SU-DHL-6 (cell line): ENCODE measurements around the gene WDR48.

ENCODE experiments used
- H2AFZ ChIP-seq: fragments of 200-600 bp; sonication (generic); 2 replicates; pipeline ENCODE4 v1.6.1; 2014; ENCODE audit warnings: low read depth, mild to moderate bottlenecking, moderate library complexity, mixed read lengths, antibody characterized with exemption, low read length; ENCODE audit not compliant: severe bottlenecking
- H3F3A ChIP-seq: fragments of 200-600 bp; shearing (Covaris generic); 2 replicates; pipeline ENCODE4 v1.6.0; 2016; ENCODE audit warnings: antibody characterized with exemption, mild to moderate bottlenecking; ENCODE audit not compliant: insufficient read depth
- H3K27ac ChIP-seq: fragments of 200-600 bp; sonication (generic); 2 replicates; pipeline ENCODE4 v1.5.1; 2016; ENCODE audit warnings: low read depth, mild to moderate bottlenecking, low read length, moderate library complexity, mixed read lengths
- H3K27me3 ChIP-seq: fragments of 200-600 bp; sonication (generic), shearing (Covaris generic); 2 replicates; pipeline ENCODE4 v1.6.0; 2014; ENCODE audit warnings: mild to moderate bottlenecking, low read length
- H3K36me3 ChIP-seq: fragments of 200-600 bp; sonication (generic); 2 replicates; pipeline ENCODE4 v1.6.1; 2014; ENCODE audit warnings: mild to moderate bottlenecking, low read length, mixed read lengths
- H3K4me2 ChIP-seq: fragments of 300-600, 200-600 bp; shearing (Covaris generic), sonication (generic); 2 replicates; pipeline ENCODE4 v1.6.0; 2014; ENCODE audit warnings: low read length, low read depth, mild to moderate bottlenecking; ENCODE audit not compliant: poor library complexity, severe bottlenecking
- H3K4me3 ChIP-seq: fragments of 200-600 bp; sonication (generic); 2 replicates; pipeline ENCODE4 v1.5.1; 2014; ENCODE audit warnings: antibody characterized with exemption, low read length, mild to moderate bottlenecking, mixed read lengths; ENCODE audit not compliant: insufficient read depth, poor library complexity, severe bottlenecking
- H3K79me2 ChIP-seq: fragments of 200-600 bp; sonication (generic); 2 replicates; pipeline ENCODE4 v1.6.1; 2014; ENCODE audit warnings: mild to moderate bottlenecking, low read length, moderate library complexity; ENCODE audit not compliant: insufficient read depth
- H3K9ac ChIP-seq: fragments of 200-600 bp; sonication (generic); 2 replicates; pipeline ENCODE4 v1.7.0; 2014; ENCODE audit warnings: mild to moderate bottlenecking, low read length
- H3K9me2 ChIP-seq: fragments of 200-600 bp; sonication (generic); replicated peaks from 2 replicates; pipeline ENCODE4 v1.6.1; 2014; ENCODE audit warnings: low read length; ENCODE audit not compliant: insufficient read depth
- H3K9me3 ChIP-seq: fragments of 200-600 bp; sonication (generic); 2 replicates; pipeline ENCODE4 v1.6.1; 2014; ENCODE audit warnings: low read length, mixed read lengths; ENCODE audit not compliant: insufficient read depth
- H4K20me1 ChIP-seq: fragments of 200-600 bp; sonication (generic); 2 replicates; pipeline ENCODE4 v1.6.1; 2014; ENCODE audit warnings: low read depth, mild to moderate bottlenecking, antibody characterized with exemption, low read length, moderate library complexity, mixed read lengths
- CTCF ChIP-seq: fragments of 200-600 bp; sonication (generic); IDR thresholded peaks from one replicate; pipeline ENCODE4 v1.5.1; 2017; ENCODE audit warnings: antibody characterized with exemption, mild to moderate bottlenecking, low read length, moderate library complexity; ENCODE audit not compliant: insufficient read depth, poor library complexity, severe bottlenecking
- EZH2phosphoT487 ChIP-seq: fragments of 200-600 bp; sonication (generic), shearing (Covaris generic); conservative IDR thresholded peaks from 2 replicates; pipeline ENCODE4 v1.6.1; 2018; ENCODE audit warnings: mild to moderate bottlenecking, antibody characterized with exemption, low read length, moderate library complexity, mixed read lengths

The WDR48 gene

DNA sequence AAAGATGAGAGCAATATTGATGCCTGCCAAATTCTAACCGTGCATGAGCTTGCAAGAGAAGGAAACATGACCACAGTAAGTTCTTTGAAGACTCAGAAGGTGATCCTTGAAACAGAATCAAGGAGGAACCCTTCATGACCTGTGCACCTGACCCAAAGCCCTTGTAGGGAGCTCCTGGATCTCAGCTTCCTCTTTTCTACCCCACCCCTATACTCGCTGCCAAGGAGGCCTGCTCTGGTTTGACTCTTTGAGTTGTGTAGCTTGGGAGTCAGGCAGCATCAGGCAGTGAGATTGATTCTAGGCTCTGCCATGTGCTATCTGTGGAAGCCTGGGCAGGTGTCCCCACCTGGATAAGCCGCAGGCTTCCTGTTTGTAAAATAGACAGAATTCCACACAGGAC is 66.3 kb downstream of the WDR48 start:
- Histone ChIP-seq H3K9me2 (no peaks in the 10 kb centered on the region), H3K79me2 (no peaks in the 10 kb centered on the region), H3K9me3 (no peaks in the 10 kb centered on the region), H3K36me3 (no peaks in the 10 kb centered on the region), H3F3A (no peaks in the 10 kb centered on the region), H3K4me2 (no peak overlapping the region), H3K9ac (no peak overlapping the region), H2AFZ (no peak overlapping the region), H3K4me3 (no peak overlapping the region), H4K20me1 (no peaks in the 10 kb centered on the region), H3K27me3 (no peaks in the 10 kb centered on the region), H3K27ac (no peak overlapping the region)
- TF ChIP-seq EZH2phosphoT487 (no peak), CTCF (no peak)

DNA sequence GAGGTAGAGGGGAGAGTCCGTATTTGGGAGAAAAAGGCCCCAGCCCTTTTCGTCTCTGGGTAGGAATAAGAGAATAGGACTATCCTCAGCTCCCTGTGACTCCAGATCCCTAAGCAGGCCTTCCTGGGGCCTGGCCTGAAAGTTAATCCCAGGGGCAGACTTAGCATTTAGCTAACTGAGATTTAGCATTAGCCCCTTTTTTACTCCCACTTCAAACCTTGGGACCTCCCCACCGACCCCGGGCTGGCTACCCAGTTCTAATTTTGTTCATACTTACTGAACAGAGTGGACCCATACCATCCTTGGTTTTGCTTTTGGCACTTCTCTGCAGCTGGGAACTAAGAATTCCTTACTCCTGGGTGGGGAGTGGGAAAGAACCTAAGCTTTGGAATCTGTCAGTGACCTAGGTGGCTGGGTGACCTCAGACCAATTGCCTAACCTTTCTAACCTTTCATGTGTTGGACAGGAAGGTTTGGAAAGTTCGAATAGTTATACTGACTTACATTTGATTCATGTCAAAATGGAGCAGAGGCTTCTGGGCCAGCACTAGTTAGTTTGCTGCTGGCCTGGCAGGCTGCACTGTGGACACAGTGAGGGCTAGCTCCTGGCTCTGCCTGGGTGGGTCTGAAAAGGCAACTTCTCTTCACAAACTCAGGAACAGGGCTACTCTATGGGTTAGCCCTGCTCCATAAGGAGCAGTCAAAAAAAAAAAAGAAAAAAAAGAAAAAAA is 67.3 kb downstream of the WDR48 start:
- no peak overlapping the region for H3K9ac ChIP-seq
- no peaks in the 10 kb centered on the region for H3K36me3 ChIP-seq
- no peaks in the 10 kb centered on the region for H3K9me3 ChIP-seq
- H3K9me2 ChIP-seq, result no peaks in the 10 kb centered on the region
- no peaks in the 10 kb centered on the region for H4K20me1 ChIP-seq
- H3K27ac ChIP-seq, result no peak overlapping the region
- H3K4me2 ChIP-seq, result no peak overlapping the region
- H3K79me2 ChIP-seq, result no peaks in the 10 kb centered on the region
- no peak overlapping the region for H2AFZ ChIP-seq
- TF ChIP-seq EZH2phosphoT487 (no peak), CTCF (no peak)
- no peaks in the 10 kb centered on the region for H3K27me3 ChIP-seq
- no peak overlapping the region for H3K4me3 ChIP-seq
- H3F3A ChIP-seq, result no peaks in the 10 kb centered on the region

GRCh38 chr3:39121621-39122020 is 69.8 kb downstream of the WDR48 start:
- Histone ChIP-seq H3K9ac (no peak overlapping the region), H3F3A (no peaks in the 10 kb centered on the region)
- TF ChIP-seq EZH2phosphoT487 (no peak), CTCF (no peak)

GRCh38 chr3:39122813-39123212 is 71.0 kb downstream of the WDR48 start:
- H3F3A ChIP-seq, result no peaks in the 10 kb centered on the region
- H3K79me2 ChIP-seq, result no peaks in the 10 kb centered on the region
- TF ChIP-seq EZH2phosphoT487 (no peak), CTCF (no peak)

More at GRCh38 chr3:39121621-39122020, 69.8 kb downstream of the WDR48 start:
- Histone ChIP-seq H2AFZ (no peak overlapping the region), H3K4me3 (no peak overlapping the region), H3K4me2 (no peak overlapping the region), H3K79me2 (no peaks in the 10 kb centered on the region), H3K36me3 (no peaks in the 10 kb centered on the region), H3K27ac (no peak overlapping the region), H3K9me2 (no peaks in the 10 kb centered on the region), H3K9me3 (no peaks in the 10 kb centered on the region), H3K27me3 (no peaks in the 10 kb centered on the region), H4K20me1 (no peaks in the 10 kb centered on the region)

More at GRCh38 chr3:39122813-39123212, 71.0 kb downstream of the WDR48 start:
- no peak overlapping the region for H2AFZ ChIP-seq
- no peak overlapping the region for H3K4me2 ChIP-seq
- no peak overlapping the region for H3K4me3 ChIP-seq
- no peak overlapping the region for H3K9ac ChIP-seq
- H3K36me3 ChIP-seq, result no peaks in the 10 kb centered on the region
- H3K27ac ChIP-seq, result no peak overlapping the region
- H4K20me1 ChIP-seq, result no peaks in the 10 kb centered on the region
- H3K9me2 ChIP-seq, result no peaks in the 10 kb centered on the region
- H3K9me3 ChIP-seq, result no peaks in the 10 kb centered on the region
- no peaks in the 10 kb centered on the region for H3K27me3 ChIP-seq
